Measurements from ENCODE around the gene TP73.

GRCh38 chr1:3685906-3686305, 33.6 kb downstream of the TP73 start:
- no peak for TF ChIP-seq GATA2 (IDR thresholded peaks at IDR 0.05; ENCODE audit: low read depth, low read length)
- no peak for TF ChIP-seq GATA3 (IDR thresholded peaks at IDR 0.05; ENCODE audit: low read depth, low read length)

Measured in SH-SY5Y (cell line).